ENCODE data around the gene LRP5.

DNA sequence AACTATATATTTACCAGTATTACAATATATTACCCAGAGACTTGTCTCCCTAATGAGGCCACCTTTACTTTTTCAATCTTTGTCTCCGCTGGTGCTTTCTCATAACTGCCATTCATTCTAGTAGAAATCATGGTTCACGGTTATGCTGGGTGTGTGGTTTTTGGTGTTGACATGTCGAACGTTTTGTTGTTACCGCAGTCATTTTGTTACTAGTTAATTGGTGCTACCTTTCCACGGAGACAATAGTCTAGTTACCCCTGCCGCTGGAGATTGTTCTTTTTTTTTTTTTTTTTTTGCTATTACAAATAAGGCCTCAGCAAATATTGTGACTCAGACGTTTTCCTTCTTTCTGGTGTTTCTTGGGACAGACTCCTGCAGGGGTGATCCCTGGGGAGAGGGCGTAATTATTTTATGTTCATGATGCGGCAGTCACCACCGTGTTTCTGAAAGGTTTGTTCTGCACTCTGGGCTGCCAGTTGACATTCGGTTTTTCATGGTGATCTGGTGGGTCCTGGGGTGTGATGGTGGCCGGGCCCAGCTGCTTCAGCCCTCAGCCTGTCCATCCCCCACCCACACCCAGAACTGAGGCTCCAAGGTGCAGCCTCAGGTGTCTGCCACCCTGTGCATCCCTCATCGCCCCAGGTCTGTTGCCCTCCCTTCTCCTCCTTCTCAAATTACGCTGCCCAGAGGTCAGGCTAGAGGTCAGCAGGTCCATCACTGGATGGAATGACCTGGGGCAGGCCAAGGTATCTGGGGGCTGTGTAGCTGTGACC lies 28.6 kb downstream of the LRP5 start:
- TF ChIP-seq CTCF (IDR thresholded peaks at IDR 0.05) (no peak), POLR2A (IDR thresholded peaks at IDR 0.05) (no peak)

Data from suprapubic skin (tissue), 3 donors.